ENCODE measurements around the gene KCTD6. TPM values are rescaled to one million over a fixed set of nuclear protein-coding genes. Genes with fewer than 3 reads are reported as not detected.

The KCTD6 gene
- total RNA-seq: 13.7 TPM

- intact Hi-C loops (cut with DNase I): no loop called here
- ATAC-seq: peak; percentile 98
- peak; percentile 96 for DNase-seq (ENCODE audit: low spot score)
Measured at GRCh38 chr3:58491506-58492402, at the start of gene KCTD6. KCTD6 (plus strand) TSS chr3:58492096; CDS start chr3:58498756, 6,660 bp downstream.

DNA sequence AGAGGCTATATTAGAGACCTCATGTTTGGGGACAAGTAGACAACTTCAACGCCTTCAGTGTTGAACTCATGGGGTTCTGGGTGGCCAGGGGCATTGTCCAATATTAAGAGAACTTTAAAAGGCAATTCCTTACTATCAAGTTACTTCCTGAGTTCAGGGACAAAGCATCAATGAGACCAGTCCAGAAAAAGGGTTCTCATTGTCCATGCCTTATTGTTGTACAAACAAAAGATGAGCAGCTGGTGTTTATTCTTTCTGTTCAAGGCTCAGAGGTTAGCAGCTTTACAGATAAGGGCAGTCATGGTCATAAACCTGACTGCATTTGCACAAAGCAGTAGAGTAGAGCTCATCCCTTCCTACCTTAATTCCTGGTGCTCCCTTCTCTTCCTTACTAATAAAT lies 39.7 kb upstream of the KCTD6 start:
- ATAC-seq (no peak), DNase-seq (ENCODE audit: low spot score) (no peak)
- intact Hi-C loops (cut with DNase I): no loop called here

DNA sequence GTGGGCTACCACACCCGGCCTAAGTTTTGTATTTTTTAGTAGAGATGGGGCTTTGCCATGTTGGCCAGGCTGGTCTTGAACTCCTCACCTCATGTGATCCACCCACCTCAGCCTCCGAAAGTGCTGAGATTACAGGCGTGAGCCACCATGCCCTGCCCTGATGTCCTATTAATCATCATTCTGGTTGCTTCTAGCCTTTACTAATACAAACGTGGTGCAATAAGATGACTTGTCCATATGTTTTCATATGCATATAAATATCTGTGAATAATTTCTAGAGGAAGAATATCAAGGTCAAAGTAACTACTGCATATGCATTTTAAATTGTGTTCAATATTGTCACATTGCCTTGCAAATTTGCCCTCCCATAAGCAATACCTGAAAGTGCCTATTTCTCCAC lies 32.7 kb upstream of the KCTD6 start:
- DNase-seq (ENCODE audit: low spot score) (no peak), ATAC-seq (no peak)
- intact Hi-C loops (cut with DNase I): no loop called here

DNA sequence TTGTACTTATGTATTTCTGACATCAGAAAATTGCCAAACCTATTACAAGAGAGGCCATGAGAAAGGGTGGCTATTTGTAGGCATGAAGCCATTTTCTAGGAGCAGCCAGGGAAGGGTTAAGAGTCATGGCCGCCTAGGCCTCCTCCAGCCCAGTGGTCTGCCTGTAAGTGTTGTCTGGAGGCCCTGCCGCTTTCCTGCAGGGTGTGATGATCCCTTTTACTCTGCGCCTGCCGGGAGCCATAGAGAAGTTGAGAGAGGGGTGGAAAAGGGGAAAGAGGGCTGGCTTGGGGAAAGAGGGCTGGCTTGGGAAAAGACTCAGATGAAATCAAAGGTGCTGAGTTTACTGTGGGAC lies 29.1 kb upstream of the KCTD6 start:
- ATAC-seq: no peak
- intact Hi-C loops (cut with DNase I): no loop called here

DNA sequence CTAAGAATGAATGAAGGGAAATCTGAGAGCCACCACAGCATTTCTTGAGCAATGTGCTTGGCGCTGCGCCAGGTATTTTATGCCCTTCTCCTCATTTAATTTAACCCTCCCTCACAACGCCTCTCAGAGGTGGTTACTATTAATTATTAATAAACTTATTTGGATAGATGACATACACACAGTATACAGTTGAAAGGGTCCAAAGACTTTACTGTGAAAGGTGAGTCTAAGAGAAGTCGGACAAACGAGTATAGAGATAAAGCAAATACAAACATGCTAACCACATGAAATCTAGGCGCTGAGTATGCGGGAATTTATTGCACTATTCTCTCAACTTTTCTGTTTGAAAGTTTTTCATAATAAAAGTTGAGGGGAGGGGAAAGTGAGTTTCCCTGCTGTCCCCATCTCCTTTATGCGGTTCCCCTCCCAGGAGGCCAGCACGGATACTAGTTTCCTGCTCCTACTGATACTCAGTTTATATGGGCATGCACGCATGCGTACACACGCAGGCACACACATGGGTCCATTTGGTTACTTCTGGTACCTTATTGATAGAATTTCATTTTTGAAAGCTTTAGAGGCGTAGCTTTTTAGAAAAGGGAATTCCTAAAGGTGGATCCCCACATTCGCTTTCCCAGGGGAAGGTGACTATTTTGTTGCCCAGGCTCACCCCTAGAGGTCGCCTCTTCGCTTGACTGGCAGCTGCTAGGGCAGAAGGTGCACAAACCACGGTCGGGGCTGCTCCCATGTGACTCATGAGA lies 28.5 kb upstream of the KCTD6 start:
- DNase-seq (ENCODE audit: low spot score): peak; percentile 73
- intact Hi-C loops (cut with DNase I): no loop called here
- ATAC-seq: peak; percentile 89

More for the DNA sequence above, 29.1 kb upstream of the KCTD6 start:
- DNase-seq (ENCODE audit: low spot score): no peak

DNA sequence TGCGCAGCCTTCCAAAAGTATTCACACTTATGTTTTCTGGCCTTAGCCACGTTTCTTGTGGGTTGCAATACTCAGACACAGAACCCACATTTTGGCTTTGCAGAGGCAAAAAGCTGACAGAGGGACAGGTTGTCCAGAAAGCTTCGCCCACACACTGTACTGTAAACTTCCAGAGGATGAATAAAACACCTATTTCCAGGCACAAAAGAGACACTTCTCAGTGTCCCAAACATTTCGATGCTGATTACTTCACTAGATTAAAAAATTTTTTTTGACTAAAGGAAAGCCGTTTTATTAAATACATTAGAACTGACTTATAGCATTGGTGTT lies 28.0 kb upstream of the KCTD6 start:
- ATAC-seq (no peak), DNase-seq (ENCODE audit: low spot score) (no peak)
- intact Hi-C loops (cut with DNase I): no loop called here

- DNase-seq (ENCODE audit: low spot score) (no peak), ATAC-seq (no peak)
- intact Hi-C loops (cut with DNase I): no loop called here
Measured at GRCh38 chr3:58464866-58465265, 27.0 kb upstream of the KCTD6 start.

DNA sequence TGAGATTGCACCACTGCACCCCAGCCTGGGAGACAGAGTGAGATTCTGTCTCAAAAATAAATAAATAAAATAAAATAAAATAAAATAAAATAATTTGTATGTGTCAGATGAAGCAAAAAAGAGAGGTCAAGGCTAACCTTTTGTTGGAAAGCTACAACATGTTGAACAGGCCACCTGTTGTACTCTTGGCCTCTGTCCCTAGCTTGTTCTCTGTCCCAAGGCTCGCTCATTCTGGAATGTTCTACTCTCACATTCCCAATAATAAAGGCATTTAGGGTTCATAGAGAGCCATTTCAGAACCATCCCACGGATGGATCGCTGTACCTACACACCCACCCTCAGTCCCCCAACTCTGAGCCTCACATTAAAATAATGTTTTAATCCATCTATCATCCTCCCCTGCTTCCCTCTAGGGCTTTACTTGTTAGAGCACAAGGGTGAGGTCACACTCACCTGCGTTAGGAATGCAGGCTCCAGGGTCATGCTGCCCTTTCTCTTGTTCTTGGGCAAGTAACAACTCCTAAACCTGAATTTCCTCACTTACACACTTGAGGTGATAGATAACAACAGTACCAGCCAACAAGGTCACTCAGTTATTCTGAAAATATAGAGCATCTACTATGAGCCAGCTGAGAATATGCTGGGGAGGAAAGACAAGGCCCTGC lies 24.9 kb upstream of the KCTD6 start:
- intact Hi-C loops (cut with DNase I): no loop called here
- DNase-seq (ENCODE audit: low spot score): no peak
- ATAC-seq: no peak

DNA sequence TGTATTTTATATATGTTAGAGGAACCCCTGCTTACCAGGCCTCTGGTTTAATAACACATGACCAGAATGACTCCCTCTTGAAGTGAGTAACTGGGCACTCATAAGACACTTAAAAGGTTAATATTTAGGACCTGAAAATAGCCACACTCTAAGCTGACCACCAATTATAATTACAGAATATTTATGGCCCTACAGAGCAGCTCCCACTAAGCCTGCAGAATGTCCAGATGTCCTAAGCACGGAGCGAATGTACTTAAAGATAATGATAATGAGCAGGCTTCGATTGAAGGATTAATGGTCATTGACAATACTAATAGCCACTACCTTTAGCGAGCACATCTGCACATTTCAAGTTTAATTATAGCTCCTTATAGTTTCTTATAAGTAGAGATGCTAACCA lies 22.8 kb upstream of the KCTD6 start:
- no peak for ATAC-seq
- DNase-seq (ENCODE audit: low spot score): no peak
- intact Hi-C loops (cut with DNase I): no loop called here

GRCh38 chr3:58470363-58471024 lies 21.4 kb upstream of the KCTD6 start:
- intact Hi-C loops (cut with DNase I): no loop called here
- ATAC-seq (peak; percentile 19), DNase-seq (ENCODE audit: low spot score) (no peak)

- no peak for DNase-seq (ENCODE audit: low spot score)
Measured at GRCh38 chr3:58471025-58471887, 20.6 kb upstream of the KCTD6 start.

DNA sequence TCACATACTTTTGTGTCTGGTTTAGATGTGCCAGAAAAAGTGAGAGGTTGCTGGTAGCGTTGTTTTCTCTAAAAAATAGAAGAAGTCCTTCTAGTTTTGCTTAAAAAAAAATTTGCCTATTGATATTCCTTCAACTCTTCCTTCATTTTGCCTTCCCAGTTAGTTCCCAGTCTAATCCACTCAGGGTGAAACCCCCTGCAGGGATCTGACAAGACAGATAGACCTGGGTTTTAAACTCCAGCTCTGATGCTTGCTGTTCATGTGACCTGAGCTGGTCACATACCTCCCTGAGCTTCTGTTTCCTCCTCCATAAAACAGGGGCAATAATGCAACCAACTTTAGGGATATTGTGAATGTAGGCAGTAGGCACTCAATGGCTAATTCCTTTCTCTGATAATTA lies 18.6 kb upstream of the KCTD6 start:
- DNase-seq (ENCODE audit: low spot score) (no peak), ATAC-seq (no peak)
- intact Hi-C loops (cut with DNase I): no loop called here

More at GRCh38 chr3:58471025-58471887, 20.6 kb upstream of the KCTD6 start:
- peak; percentile 84 for ATAC-seq
- intact Hi-C loops (cut with DNase I): no loop called here

DNA sequence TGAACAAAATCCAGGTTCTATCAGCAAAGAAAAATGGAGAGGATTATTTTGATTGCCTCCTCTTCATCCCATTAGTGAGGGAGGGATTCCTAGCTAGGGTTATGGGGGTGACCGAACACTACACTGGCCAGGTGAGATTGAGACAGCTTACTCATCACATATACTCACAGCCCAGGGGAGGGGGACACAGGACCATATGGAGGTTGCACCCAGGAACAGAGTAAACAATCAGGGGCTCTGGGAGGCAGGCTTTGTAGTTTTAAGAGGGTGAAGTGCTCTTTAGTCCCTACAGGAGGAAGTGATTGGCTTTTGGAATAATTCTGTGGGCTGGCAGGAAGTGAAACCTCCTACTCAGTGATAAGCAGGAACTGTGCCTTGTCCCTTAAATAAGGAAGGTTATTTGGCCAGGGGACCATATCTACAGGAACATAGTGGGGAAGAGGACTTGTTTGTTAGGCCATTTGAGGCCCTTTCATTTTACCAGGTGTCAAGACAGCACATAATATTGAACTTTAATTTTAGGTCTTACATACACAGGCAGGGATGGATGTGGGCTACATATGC lies 17.5 kb upstream of the KCTD6 start:
- DNase-seq (ENCODE audit: low spot score) (no peak), ATAC-seq (peak; percentile 50)
- intact Hi-C loops (cut with DNase I): no loop called here

DNA sequence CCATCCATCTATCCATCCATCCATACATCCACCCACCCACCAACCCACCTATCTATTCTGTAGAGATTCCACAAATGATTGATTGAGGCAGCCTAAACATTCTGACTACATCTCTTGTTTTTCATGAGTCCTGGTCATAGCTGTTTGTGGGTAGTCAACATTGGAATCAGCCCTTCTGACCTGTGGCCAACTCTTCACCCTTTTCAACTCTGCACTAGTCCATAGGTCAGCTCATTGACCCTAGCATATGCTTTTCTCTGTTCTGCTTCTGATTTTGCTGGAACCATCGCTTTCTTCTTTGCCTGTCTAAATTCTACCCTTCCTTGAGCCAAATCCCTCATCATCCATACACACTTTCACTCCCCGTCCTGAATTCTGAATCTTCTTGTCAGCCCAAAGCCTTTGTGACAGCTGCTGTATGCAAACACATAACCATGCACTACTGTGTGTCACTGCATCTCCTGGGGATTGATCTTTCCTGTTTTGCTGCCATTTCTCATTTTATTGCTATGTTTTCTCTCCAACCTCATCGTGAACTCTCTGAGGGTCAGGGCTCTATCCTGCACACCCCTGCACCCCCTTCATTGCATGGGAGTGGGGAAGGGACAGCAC lies 16.8 kb upstream of the KCTD6 start:
- ATAC-seq (no peak), DNase-seq (ENCODE audit: low spot score) (no peak)
- intact Hi-C loops (cut with DNase I): no loop called here

DNA sequence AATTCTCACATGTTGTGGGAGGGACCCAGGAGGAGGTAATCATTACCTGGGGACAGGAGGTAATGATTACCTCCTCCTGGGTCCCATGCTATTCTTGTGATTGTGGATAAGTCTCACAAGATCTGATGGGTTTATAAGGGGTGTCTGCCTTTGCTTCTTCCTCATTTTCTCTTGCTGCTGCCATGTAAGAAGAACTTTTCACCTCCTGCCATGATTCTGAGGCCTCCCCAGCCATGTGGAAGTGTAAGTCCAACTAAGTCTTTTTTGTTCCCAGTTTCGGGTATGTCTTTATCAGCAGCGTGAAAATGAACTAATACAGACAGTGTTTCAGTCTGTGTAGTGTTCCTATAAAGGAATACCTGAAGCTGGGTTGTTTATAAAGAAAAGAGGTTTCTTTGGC lies 13.1 kb upstream of the KCTD6 start:
- ATAC-seq (no peak), DNase-seq (ENCODE audit: low spot score) (no peak)
- intact Hi-C loops (cut with DNase I): no loop called here

DNA sequence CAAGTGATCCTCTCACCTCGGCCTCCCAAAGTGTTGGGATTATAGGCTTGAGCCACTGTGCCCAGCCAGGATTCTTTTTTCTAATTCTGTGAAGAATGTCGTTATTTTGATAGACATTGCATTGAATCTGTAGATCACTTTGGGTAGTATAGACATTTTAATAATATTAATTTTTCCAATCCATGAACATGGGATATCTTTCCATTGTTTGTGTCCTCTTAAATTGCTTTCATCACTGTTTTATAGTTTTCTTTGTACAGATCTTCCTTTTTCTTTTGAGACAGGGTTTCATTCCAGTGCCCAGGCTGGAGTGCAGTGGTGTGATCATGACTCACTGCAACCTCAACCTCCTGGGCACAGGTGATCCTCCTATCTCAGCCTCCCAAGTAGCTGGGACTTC lies 11.6 kb upstream of the KCTD6 start:
- intact Hi-C loops (cut with DNase I): no loop called here
- DNase-seq (ENCODE audit: low spot score) (no peak), ATAC-seq (no peak)

DNA sequence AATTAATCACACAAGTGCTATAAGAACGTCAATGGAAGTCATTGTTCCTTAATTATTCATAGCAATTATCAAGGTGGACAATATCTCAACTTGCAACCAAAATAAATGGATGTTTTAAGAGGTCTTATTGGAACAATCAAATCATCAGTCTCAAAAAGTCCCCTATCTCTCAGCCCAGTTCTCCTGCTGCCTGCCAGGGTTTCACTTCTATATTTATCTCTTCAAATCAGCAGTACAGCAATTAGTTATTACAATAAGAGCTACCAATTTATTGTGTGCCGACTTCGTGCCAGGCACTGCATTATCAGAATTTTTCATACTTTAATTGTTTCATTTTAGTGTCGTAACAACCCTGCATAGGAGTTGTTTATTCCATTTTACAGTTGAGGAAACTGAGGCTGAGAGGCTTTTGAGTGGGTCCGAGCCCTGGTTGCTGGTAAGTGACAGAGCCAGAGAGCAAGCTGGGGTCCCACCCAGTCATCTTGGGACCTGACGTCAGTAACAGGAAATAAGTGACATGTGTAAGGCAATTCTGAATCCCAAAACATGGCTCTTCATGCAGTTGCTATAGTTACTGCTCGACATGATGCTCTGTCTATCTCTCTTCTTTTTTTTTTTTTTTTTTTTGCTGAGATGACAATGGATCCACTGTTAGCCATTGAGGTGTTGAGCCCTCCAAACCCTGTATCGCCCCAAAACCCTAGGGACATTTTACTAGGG lies 8.8 kb upstream of the KCTD6 start:
- intact Hi-C loops (cut with DNase I): no loop called here
- no peak for DNase-seq (ENCODE audit: low spot score)
- no peak for ATAC-seq
